Large intestine (tissue), 3 donors: ENCODE results near the gene MYLK4. TPM values are rescaled to one million over a fixed set of nuclear protein-coding genes. Genes with fewer than 3 reads are reported as not detected.
A peak's percentile ranks its signal among the peaks of the same experiment; 100 is the strongest.

Experiments used
- DNase-seq, 2 donors: peaks; one replicate each; pipeline versions ENCODE4 v3.0.0 to v3.0.0-alpha.2; 2013
- H3K27ac ChIP-seq: one replicate; pipeline ENCODE4 v1.5.1; 2013; ENCODE audit warnings: low read length
- H3K27me3 ChIP-seq: 2 replicates; pipeline ENCODE4 v1.6.1; 2013; ENCODE audit warnings: low read length; ENCODE audit not compliant: control insufficient read depth, insufficient read depth
- H3K36me3 ChIP-seq: 2 replicates; pipeline ENCODE4 v1.6.1; 2013; ENCODE audit warnings: low read length; ENCODE audit not compliant: control insufficient read depth, insufficient read depth
- H3K4me1 ChIP-seq: one replicate; pipeline ENCODE4 v1.6.1; 2013; ENCODE audit warnings: low read length; ENCODE audit not compliant: control insufficient read depth, insufficient read depth
- H3K4me3 ChIP-seq: one replicate; pipeline ENCODE4 v1.5.1; 2013; ENCODE audit warnings: low read length
- H3K9me3 ChIP-seq: one replicate; pipeline ENCODE4 v1.6.1; 2013; ENCODE audit warnings: mild to moderate bottlenecking, low read depth, low read length, moderate library complexity; ENCODE audit not compliant: control insufficient read depth
- WGBS: methylation state at CpG from one replicate; pipeline ENCODE4 v1.1.5; 2013; ENCODE audit warnings: low lambda C conversion rate; ENCODE audit not compliant: insufficient coverage; 5-methylcytosine and 5-hydroxymethylcytosine counted together
- polyA plus RNA-seq: library from polyadenylated mRNA; unstranded; fragments of 120-200 nt; gene quantifications from one replicate; pipeline ENCODE4 v1.2.1, GENCODE V29; 2013

The MYLK4 gene
- polyA plus RNA-seq, 1 donor: 0.48 TPM

DNA sequence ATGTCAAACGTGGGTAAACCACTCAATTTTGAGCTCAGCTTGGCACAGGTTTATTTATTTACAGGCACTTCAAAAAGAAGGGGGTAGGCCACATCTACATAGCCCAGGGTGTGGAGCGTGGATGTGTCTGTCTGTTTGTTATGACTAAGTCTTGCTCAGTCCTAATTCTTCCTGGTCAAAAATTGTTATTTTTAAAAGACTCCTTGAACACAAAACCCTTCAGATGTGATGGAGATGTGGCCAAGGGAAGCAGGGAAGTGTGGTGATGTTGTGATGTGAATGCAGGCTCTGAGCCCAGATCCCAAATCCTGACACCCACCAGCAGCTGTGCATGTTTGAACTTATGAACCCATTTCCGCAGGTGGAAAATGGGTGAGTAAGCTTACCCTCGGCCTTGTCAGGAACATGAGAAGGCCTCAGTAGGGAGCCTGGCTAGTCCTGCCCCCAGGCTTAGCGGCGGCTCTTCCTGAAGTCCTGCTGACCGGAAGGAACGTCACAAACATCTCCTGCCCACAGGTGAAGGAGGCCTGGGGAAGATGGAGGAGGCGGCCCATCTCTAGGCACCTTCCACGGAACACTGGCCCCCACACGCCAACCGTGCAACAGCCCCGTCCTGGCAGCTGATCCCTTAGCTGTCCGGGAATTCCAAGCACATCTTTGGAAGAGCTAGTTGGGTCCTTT is 119.7 kb downstream of the MYLK4 start:
- Histone ChIP-seq H3K36me3 (no peaks in the 10 kb centered on the region), H3K4me1 (peaks cover 3% of the 10 kb centered on the region), H3K27me3 (no peaks in the 10 kb centered on the region), H3K27ac (no peak overlapping the region), H3K4me3 (no peak overlapping the region), H3K9me3 (no peaks in the 10 kb centered on the region)
- no peak for DNase-seq
- no CpG with 5 or more reads among the region's 14 CpGs for WGBS

GRCh38 chr6:2630359-2630758 is 120.4 kb downstream of the MYLK4 start:
- H3K27ac ChIP-seq: no peak overlapping the region
- H3K4me3 ChIP-seq: no peak overlapping the region
- WGBS: no CpG with 5 or more reads among the region's 6 CpGs
- H3K27me3 ChIP-seq: no peaks in the 10 kb centered on the region
- H3K36me3 ChIP-seq: no peaks in the 10 kb centered on the region
- peaks cover 3% of the 10 kb centered on the region for H3K4me1 ChIP-seq
- no peaks in the 10 kb centered on the region for H3K9me3 ChIP-seq
- no peak for DNase-seq

DNA sequence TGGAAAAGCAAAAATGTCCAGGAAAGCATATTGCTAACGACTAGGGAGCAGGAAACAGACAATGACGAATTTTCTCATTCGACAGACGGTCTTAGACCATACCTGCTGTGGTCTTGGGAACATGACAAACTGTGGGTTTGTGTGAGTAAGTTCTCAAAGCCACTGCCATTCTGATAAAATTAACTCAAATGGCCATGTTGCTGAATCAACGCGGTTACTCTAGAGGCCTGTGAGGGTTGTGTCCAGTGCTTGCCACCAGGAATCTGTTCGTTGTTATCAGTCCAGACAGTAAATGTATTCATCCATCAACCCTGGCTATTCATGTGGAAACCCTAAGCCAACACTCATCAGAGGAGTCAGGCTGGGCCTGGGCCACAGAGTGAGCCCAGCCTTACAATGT is 124.3 kb downstream of the MYLK4 start:
- no CpG with 5 or more reads among the region's 7 CpGs for WGBS

DNA sequence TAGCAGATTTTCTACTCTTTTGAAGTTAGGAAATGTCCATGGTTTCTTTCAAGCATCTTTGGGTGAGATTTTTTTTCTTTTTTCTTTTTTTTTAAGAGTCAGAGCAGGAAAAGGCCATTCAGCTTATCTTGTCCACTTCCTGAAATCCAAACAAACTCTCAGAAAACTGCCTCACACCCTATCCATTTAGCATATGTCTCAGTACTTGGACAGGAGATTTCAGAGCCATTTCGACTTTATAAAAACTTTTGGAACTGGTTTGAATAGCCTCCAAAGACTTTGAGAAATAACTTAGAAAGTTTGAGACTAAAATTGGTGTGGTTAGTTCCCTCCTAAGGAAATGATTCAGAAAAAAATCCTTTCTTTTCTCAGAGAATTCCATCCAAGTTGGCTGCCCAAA is 125.1 kb downstream of the MYLK4 start:
- Histone ChIP-seq H3K27ac (no peak overlapping the region), H3K4me3 (no peak overlapping the region), H3K4me1 (no peaks in the 10 kb centered on the region), H3K27me3 (peaks cover 2% of the 10 kb centered on the region), H3K36me3 (no peaks in the 10 kb centered on the region), H3K9me3 (no peaks in the 10 kb centered on the region)
- DNase-seq: no peak
- 57% methylated on average over 1 of the region's 1 CpG for WGBS

More for the DNA sequence above, 124.3 kb downstream of the MYLK4 start:
- Histone ChIP-seq H3K27me3 (peaks cover 2% of the 10 kb centered on the region), H3K27ac (no peak overlapping the region), H3K4me3 (no peak overlapping the region), H3K9me3 (no peaks in the 10 kb centered on the region), H3K36me3 (no peaks in the 10 kb centered on the region), H3K4me1 (no peaks in the 10 kb centered on the region)
- DNase-seq: no peak

GRCh38 chr6:2624177-2624576 is 126.5 kb downstream of the MYLK4 start:
- no peaks in the 10 kb centered on the region for H3K9me3 ChIP-seq
- H3K4me1 ChIP-seq: no peaks in the 10 kb centered on the region
- H3K27me3 ChIP-seq: peaks cover 4% of the 10 kb centered on the region
- H3K4me3 ChIP-seq: no peak overlapping the region
- no peaks in the 10 kb centered on the region for H3K36me3 ChIP-seq
- no peak for DNase-seq
- 80% methylated on average over 2 of the region's 12 CpGs for WGBS
- H3K27ac ChIP-seq: no peak overlapping the region

DNA sequence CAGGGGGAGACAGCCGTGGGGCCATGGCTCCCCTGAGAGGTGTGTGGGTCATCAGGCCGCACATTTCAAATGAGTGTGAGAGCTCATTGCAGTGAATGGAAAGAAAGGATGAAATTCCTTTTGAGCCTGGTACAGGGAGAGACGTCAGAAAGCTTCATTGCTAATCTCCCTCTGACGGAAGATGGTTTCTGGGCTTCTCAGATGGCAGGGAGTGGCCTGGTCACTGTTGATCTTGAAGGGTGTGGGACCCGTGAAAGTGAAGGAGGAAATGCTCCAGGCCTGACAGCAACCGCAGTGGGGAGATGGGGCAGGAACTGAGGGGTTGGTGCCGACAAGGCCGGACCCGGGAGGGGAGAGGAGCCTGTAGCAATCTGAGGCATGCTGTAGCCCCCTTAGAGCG is 127.4 kb downstream of the MYLK4 start:
- DNase-seq: peak in 1 of 2 donors; percentile 32
- Histone ChIP-seq H3K27ac (no peak overlapping the region), H3K36me3 (no peaks in the 10 kb centered on the region), H3K4me3 (no peak overlapping the region), H3K4me1 (no peaks in the 10 kb centered on the region), H3K27me3 (peaks cover 4% of the 10 kb centered on the region), H3K9me3 (no peaks in the 10 kb centered on the region)
- WGBS: no CpG with 5 or more reads among the region's 10 CpGs

DNA sequence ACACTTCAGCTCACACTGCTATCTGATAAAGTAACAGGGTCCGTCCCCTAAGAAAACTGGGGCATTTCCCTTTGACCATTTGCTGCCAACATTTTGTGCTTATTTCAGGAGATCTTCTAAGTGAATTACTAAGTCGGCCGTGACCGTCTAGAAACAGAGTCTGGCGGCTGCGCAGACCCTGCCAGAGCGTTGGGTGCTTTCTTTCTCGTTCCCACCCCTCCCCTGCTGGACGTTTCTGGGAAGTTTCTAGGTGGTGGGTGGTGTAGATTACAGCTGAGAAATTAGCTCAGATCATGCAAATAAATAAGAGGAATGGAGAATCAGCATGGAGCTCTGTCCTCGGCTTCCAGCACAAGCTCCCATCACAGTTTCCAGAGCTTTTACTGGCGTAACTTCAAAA is 128.1 kb downstream of the MYLK4 start:
- WGBS: no CpG with 5 or more reads among the region's 11 CpGs
- Histone ChIP-seq H3K4me1 (no peaks in the 10 kb centered on the region), H3K9me3 (no peaks in the 10 kb centered on the region)

GRCh38 chr6:2619651-2620050 is 131.1 kb downstream of the MYLK4 start:
- WGBS: no CpG with 5 or more reads among the region's 9 CpGs
- Histone ChIP-seq H3K4me1 (no peaks in the 10 kb centered on the region), H3K9me3 (no peaks in the 10 kb centered on the region), H3K27me3 (peaks cover 4% of the 10 kb centered on the region), H3K4me3 (no peak overlapping the region), H3K36me3 (no peaks in the 10 kb centered on the region), H3K27ac (no peak overlapping the region)
- DNase-seq: no peak

More for the DNA sequence above, 128.1 kb downstream of the MYLK4 start:
- H3K27me3 ChIP-seq: peaks cover 4% of the 10 kb centered on the region
- DNase-seq: no peak
- H3K36me3 ChIP-seq: no peaks in the 10 kb centered on the region
- H3K27ac ChIP-seq: no peak overlapping the region
- no peak overlapping the region for H3K4me3 ChIP-seq

DNA sequence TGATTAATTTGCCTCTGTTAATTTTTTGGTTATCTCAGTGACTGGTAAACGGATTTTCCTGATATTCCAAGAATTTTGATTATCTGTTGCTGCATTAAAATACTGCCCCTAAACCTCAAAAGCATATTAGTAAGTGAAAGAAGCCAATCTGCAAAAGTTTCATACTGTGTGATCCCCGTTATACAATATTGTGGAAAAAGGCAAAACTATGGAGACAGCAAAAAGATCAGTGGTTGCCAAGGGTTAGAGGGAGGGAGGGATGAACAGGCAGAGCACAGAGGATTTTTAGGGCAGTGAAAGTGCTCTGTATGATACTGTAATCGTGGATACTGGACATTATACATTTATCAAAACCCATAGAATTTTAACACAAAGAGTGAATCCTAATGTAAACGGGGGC is 133.0 kb downstream of the MYLK4 start:
- no peak for DNase-seq
- no peaks in the 10 kb centered on the region for H3K36me3 ChIP-seq
- no peak overlapping the region for H3K27ac ChIP-seq
- H3K4me1 ChIP-seq: no peaks in the 10 kb centered on the region
- H3K9me3 ChIP-seq: no peaks in the 10 kb centered on the region
- peaks cover 3% of the 10 kb centered on the region for H3K27me3 ChIP-seq
- H3K4me3 ChIP-seq: no peak overlapping the region
- 40% methylated on average over 1 of the region's 4 CpGs for WGBS

DNA sequence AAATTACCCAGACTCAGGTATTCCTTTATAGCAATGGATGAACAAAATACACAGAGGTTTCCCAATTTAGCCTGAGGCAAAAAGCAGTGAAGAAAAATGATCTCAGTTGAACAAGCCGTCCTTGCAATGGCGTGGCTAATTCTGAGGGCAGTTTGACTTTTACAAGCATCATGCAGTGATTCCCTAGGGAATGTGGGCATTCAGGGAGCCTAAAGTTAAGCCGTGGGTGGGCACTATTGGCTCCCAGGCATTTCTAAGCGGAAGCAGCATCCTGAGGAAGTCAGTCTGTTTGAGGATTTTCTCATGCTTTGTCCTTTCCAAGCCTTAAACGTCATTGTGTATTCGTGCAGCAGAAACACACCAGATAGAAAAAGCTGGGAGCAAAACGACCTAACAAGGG is 133.9 kb downstream of the MYLK4 start:
- H3K27ac ChIP-seq: no peak overlapping the region
- no peak overlapping the region for H3K4me3 ChIP-seq
- no peaks in the 10 kb centered on the region for H3K9me3 ChIP-seq
- no peaks in the 10 kb centered on the region for H3K36me3 ChIP-seq
- H3K4me1 ChIP-seq: no peaks in the 10 kb centered on the region
- H3K27me3 ChIP-seq: peaks cover 2% of the 10 kb centered on the region
- no CpG with 5 or more reads among the region's 7 CpGs for WGBS
- no peak for DNase-seq

GRCh38 chr6:2615251-2615650 is 135.5 kb downstream of the MYLK4 start:
- WGBS: 88% methylated on average over 1 of the region's 3 CpGs
- Histone ChIP-seq H3K9me3 (no peaks in the 10 kb centered on the region), H3K27ac (no peak overlapping the region), H3K4me1 (no peaks in the 10 kb centered on the region), H3K36me3 (no peaks in the 10 kb centered on the region), H3K4me3 (no peak overlapping the region), H3K27me3 (peaks cover 2% of the 10 kb centered on the region)
- no peak for DNase-seq
